Measurements from ENCODE around the gene THAP6.
A peak's percentile ranks its signal among the peaks of the same experiment; 100 is the strongest.
"Not testable (repeated sequence)": the region's sequence is repeated elsewhere in the genome, so short reads cannot be mapped to it uniquely, and the experiment has no call there.

Gene THAP6

GRCh38 chr4:75516144-75516543 lies 1.9 kb downstream of the THAP6 start:
- peaks cover 41% of the 10 kb centered on the region for H3K4me1 ChIP-seq (ENCODE audit: insufficient read depth, low read length, poor library complexity, severe bottlenecking)
- no peaks in the 10 kb centered on the region for H3K9me2 ChIP-seq (replicated peaks; ENCODE audit: low read depth, low read length)
- H3K4me2 ChIP-seq (ENCODE audit: low read depth, low read length, poor library complexity, severe bottlenecking) = peak overlapping the region; percentile 92
- H3K27me3 ChIP-seq (ENCODE audit: insufficient read depth, low read length, poor library complexity, severe bottlenecking) = no peaks in the 10 kb centered on the region
- peaks cover 47% of the 10 kb centered on the region for H3K79me2 ChIP-seq (ENCODE audit: insufficient read depth, low read length)
- H3F3A ChIP-seq (ENCODE audit: low read depth) = peaks cover 5% of the 10 kb centered on the region; the same call in 1 of the 2 replicates
- H3K9ac ChIP-seq (ENCODE audit: low read depth, low read length, poor library complexity, severe bottlenecking) = peak overlapping the region; percentile 86
- H3K9me3 ChIP-seq (ENCODE audit: insufficient read depth, low read depth, low read length) = no peaks in the 10 kb centered on the region
- H4K20me1 ChIP-seq (ENCODE audit: insufficient read depth, low read length, poor library complexity, severe bottlenecking) = peaks cover 14% of the 10 kb centered on the region
- H2AFZ ChIP-seq (ENCODE audit: low read length) = no peak overlapping the region
- H3K4me3 ChIP-seq (ENCODE audit: low read length, poor library complexity, severe bottlenecking) = peak overlapping the region; percentile 87
- H3K36me3 ChIP-seq (ENCODE audit: insufficient read depth, low read length) = peaks cover 5% of the 10 kb centered on the region; the same call in 1 of the 2 replicates
- TF ChIP-seq EZH2phosphoT487 (IDR thresholded peaks at IDR 0.05; ENCODE audit: borderline replicate concordance) = no peak
- no peak for TF ChIP-seq CTCF (conservative IDR thresholded peaks at IDR 0.05; ENCODE audit: low read length)

GRCh38 chr4:75519452-75519851 lies 5.2 kb downstream of the THAP6 start:
- not testable (repeated sequence) for H3K4me3 ChIP-seq (ENCODE audit: low read length, poor library complexity, severe bottlenecking); H3K9me3 ChIP-seq (ENCODE audit: insufficient read depth, low read depth, low read length); H3K9ac ChIP-seq (ENCODE audit: low read depth, low read length, poor library complexity, severe bottlenecking); H2AFZ ChIP-seq (ENCODE audit: low read length); H3F3A ChIP-seq (ENCODE audit: low read depth); H3K9me2 ChIP-seq (replicated peaks; ENCODE audit: low read depth, low read length); H4K20me1 ChIP-seq (ENCODE audit: insufficient read depth, low read length, poor library complexity, severe bottlenecking); H3K4me2 ChIP-seq (ENCODE audit: low read depth, low read length, poor library complexity, severe bottlenecking); H3K27me3 ChIP-seq (ENCODE audit: insufficient read depth, low read length, poor library complexity, severe bottlenecking)
- Histone ChIP-seq H3K79me2 (ENCODE audit: insufficient read depth, low read length) (peaks cover 24% of the 10 kb centered on the region; the same call in 1 of the 2 replicates), H3K4me1 (ENCODE audit: insufficient read depth, low read length, poor library complexity, severe bottlenecking) (peaks cover 24% of the 10 kb centered on the region), H3K36me3 (ENCODE audit: insufficient read depth, low read length) (peaks cover 10% of the 10 kb centered on the region; the same call in 1 of the 2 replicates)

GRCh38 chr4:75525086-75525485 lies 10.8 kb downstream of the THAP6 start:
- Histone ChIP-seq H3K9me2 (replicated peaks; ENCODE audit: low read depth, low read length) (no peaks in the 10 kb centered on the region), H3K4me1 (ENCODE audit: insufficient read depth, low read length, poor library complexity, severe bottlenecking) (peaks cover 10% of the 10 kb centered on the region), H3K27me3 (ENCODE audit: insufficient read depth, low read length, poor library complexity, severe bottlenecking) (no peaks in the 10 kb centered on the region), H3K79me2 (ENCODE audit: insufficient read depth, low read length) (peaks cover 6% of the 10 kb centered on the region; the same call in 1 of the 2 replicates), H3K4me3 (ENCODE audit: low read length, poor library complexity, severe bottlenecking) (no peak overlapping the region), H3K9ac (ENCODE audit: low read depth, low read length, poor library complexity, severe bottlenecking) (no peak overlapping the region), H3F3A (ENCODE audit: low read depth) (no peaks in the 10 kb centered on the region), H2AFZ (ENCODE audit: low read length) (no peak overlapping the region), H4K20me1 (ENCODE audit: insufficient read depth, low read length, poor library complexity, severe bottlenecking) (no peaks in the 10 kb centered on the region), H3K4me2 (ENCODE audit: low read depth, low read length, poor library complexity, severe bottlenecking) (no peak overlapping the region), H3K9me3 (ENCODE audit: insufficient read depth, low read depth, low read length) (no peaks in the 10 kb centered on the region), H3K36me3 (ENCODE audit: insufficient read depth, low read length) (peaks cover 42% of the 10 kb centered on the region)
- TF ChIP-seq EZH2phosphoT487 (IDR thresholded peaks at IDR 0.05; ENCODE audit: borderline replicate concordance) (no peak), CTCF (conservative IDR thresholded peaks at IDR 0.05; ENCODE audit: low read length) (no peak)

GRCh38 chr4:75525910-75526309 lies 11.6 kb downstream of the THAP6 start:
- Histone ChIP-seq H3F3A (ENCODE audit: low read depth) (no peaks in the 10 kb centered on the region), H2AFZ (ENCODE audit: low read length) (no peak overlapping the region), H3K9me3 (ENCODE audit: insufficient read depth, low read depth, low read length) (no peaks in the 10 kb centered on the region), H3K79me2 (ENCODE audit: insufficient read depth, low read length) (peaks cover 6% of the 10 kb centered on the region; the same call in 1 of the 2 replicates), H3K36me3 (ENCODE audit: insufficient read depth, low read length) (peaks cover 50% of the 10 kb centered on the region), H3K4me3 (ENCODE audit: low read length, poor library complexity, severe bottlenecking) (no peak overlapping the region), H3K9me2 (replicated peaks; ENCODE audit: low read depth, low read length) (no peaks in the 10 kb centered on the region), H3K4me1 (ENCODE audit: insufficient read depth, low read length, poor library complexity, severe bottlenecking) (peaks cover 3% of the 10 kb centered on the region), H4K20me1 (ENCODE audit: insufficient read depth, low read length, poor library complexity, severe bottlenecking) (no peaks in the 10 kb centered on the region), H3K27me3 (ENCODE audit: insufficient read depth, low read length, poor library complexity, severe bottlenecking) (no peaks in the 10 kb centered on the region), H3K9ac (ENCODE audit: low read depth, low read length, poor library complexity, severe bottlenecking) (no peak overlapping the region), H3K4me2 (ENCODE audit: low read depth, low read length, poor library complexity, severe bottlenecking) (peak overlapping the region; percentile 29)
- TF ChIP-seq EZH2phosphoT487 (IDR thresholded peaks at IDR 0.05; ENCODE audit: borderline replicate concordance) = no peak
- no peak for TF ChIP-seq CTCF (conservative IDR thresholded peaks at IDR 0.05; ENCODE audit: low read length)
